Endothelial cell of umbilical vein (primary cell): ENCODE data around the gene PLB1. TPM values are rescaled to one million over a fixed set of nuclear protein-coding genes. Genes with fewer than 3 reads are reported as not detected.

Experiments
- BruUV-seq: library from RNA; stranded (reverse); fragments of 400-500 nt; replicated peaks from 2 replicates; lab custom pipeline; 2021; lab: Mats Ljungman, UMichigan
- CTCF ChIA-PET: fragments of 300-600, 350-600 bp; sonication (Branson Sonifier 250); formaldehyde crosslinking; loops from one replicate; lab custom pipeline; 2021; ENCODE audit warnings: antibody characterized with exemption, inconsistent platforms; lab: Charles Lee
- POLR2A ChIA-PET: fragments of 300-600, 350-600 bp; sonication (Branson Sonifier 250); formaldehyde crosslinking; loops from one replicate; lab custom pipeline; 2021; ENCODE audit warnings: antibody characterized with exemption, inconsistent platforms; lab: Charles Lee
- DNase-seq: peaks from one replicate; pipeline ENCODE4 v3.0.0-alpha.2; 2011; ENCODE audit warnings: low read depth, low spot score
- FAIRE-seq: peaks from 2 replicates; lab custom pipeline; 2011; peaks lifted over from hg19 to GRCh38; lab: Jason Lieb, UNC
- H2AFZ ChIP-seq: 2 replicates; pipeline ENCODE4 v1.6.0; 2012; ENCODE audit warnings: low read depth, low read length, control low read depth, inconsistent platforms
- H3K27ac ChIP-seq: 2 replicates; pipeline ENCODE4 v1.5.1; 2011; ENCODE audit warnings: low read depth, mild to moderate bottlenecking, control low read depth, low read length, moderate library complexity; ENCODE audit not compliant: insufficient read depth
- H3K27me3 ChIP-seq, 2 experiments: 2 replicates each; pipeline versions ENCODE4 v1.6.0 to v1.6.1; 2011; ENCODE audit warnings: low read length in 2 of 2, mixed read lengths in 1 of 2; ENCODE audit not compliant: control insufficient read depth in 2 of 2, insufficient read depth in 2 of 2
- H3K36me3 ChIP-seq, 2 experiments: 2 replicates in 1 of 2; 3 replicates in 1 of 2; pipeline ENCODE4 v1.5.1; 2011; ENCODE audit warnings: low read length in 2 of 2, mild to moderate bottlenecking in 1 of 2, moderate library complexity in 1 of 2; ENCODE audit not compliant: control insufficient read depth in 2 of 2, insufficient read depth in 2 of 2; ENCODE audit errors: extremely low read depth in 1 of 2
- H3K4me1 ChIP-seq: 3 replicates; pipeline ENCODE4 v1.5.1; 2011; ENCODE audit warnings: mild to moderate bottlenecking, low read length; ENCODE audit not compliant: control insufficient read depth, insufficient read depth; ENCODE audit errors: extremely low read depth
- H3K4me2 ChIP-seq: 2 replicates; pipeline ENCODE4 v1.6.1; 2011; ENCODE audit warnings: low read length, control low read depth, mixed read lengths; ENCODE audit not compliant: insufficient read depth
- H3K4me3 ChIP-seq, 3 experiments: fragments of 200-600 bp in 1 of 3; sonication (generic), shearing (Covaris generic) in 1 of 3; replicated peaks in 1 of 3; 2 replicates each; pipeline ENCODE4 v1.5.1; 2011 to 2016; ENCODE audit warnings: control low read depth in 3 of 3, low read length in 3 of 3, mild to moderate bottlenecking in 2 of 3, inconsistent platforms in 1 of 3, low read depth in 1 of 3, moderate library complexity in 1 of 3; ENCODE audit not compliant: insufficient read depth in 1 of 3
- H3K79me2 ChIP-seq: 2 replicates; pipeline ENCODE4 v1.6.0; 2012; ENCODE audit warnings: low read length, inconsistent platforms; ENCODE audit not compliant: control insufficient read depth, insufficient read depth
- H3K9ac ChIP-seq: replicated peaks from 2 replicates; pipeline ENCODE3; 2011; ENCODE audit warnings: low read length, control low read depth; ENCODE audit not compliant: insufficient read depth; ENCODE audit errors: extremely low read depth
- H3K9me1 ChIP-seq: replicated peaks from 3 replicates; pipeline ENCODE4 v1.6.0; 2011; ENCODE audit warnings: mild to moderate bottlenecking, low read length; ENCODE audit not compliant: control insufficient read depth, insufficient read depth; ENCODE audit errors: extremely low read depth
- H3K9me3 ChIP-seq: replicated peaks from 2 replicates; pipeline ENCODE4 v1.5.1; 2012; ENCODE audit warnings: low read length, inconsistent platforms; ENCODE audit not compliant: control insufficient read depth, insufficient read depth
- H4K20me1 ChIP-seq: replicated peaks from 2 replicates; pipeline ENCODE3; 2011; ENCODE audit warnings: mild to moderate bottlenecking, low read length; ENCODE audit not compliant: control insufficient read depth, insufficient read depth; ENCODE audit errors: extremely low read depth
- CTCF ChIP-seq, 2 donors: IDR thresholded peaks; 1 replicate in 1 of 2; 2 replicates in 1 of 2; pipeline ENCODE4 v1.5.1; 2011; ENCODE audit warnings: low read length in 2 of 2, mild to moderate bottlenecking in 2 of 2, moderate library complexity in 2 of 2, control low read depth in 1 of 2, inconsistent platforms in 1 of 2, low read depth in 1 of 2; ENCODE audit not compliant: insufficient read depth in 1 of 2; ENCODE audit errors: extremely low read depth in 1 of 2
- EZH2 ChIP-seq: IDR thresholded peaks from 2 replicates; pipeline ENCODE4 v1.6.1; 2012; ENCODE audit warnings: borderline replicate concordance, low read depth, mild to moderate bottlenecking, moderate library complexity, low read length, inconsistent platforms; ENCODE audit not compliant: severe bottlenecking
- FOS ChIP-seq: IDR thresholded peaks from 2 replicates; pipeline ENCODE4 v1.6.1; 2011; ENCODE audit warnings: mild to moderate bottlenecking, low read length, moderate library complexity, borderline replicate concordance; ENCODE audit not compliant: insufficient read depth
- GATA2 ChIP-seq: IDR thresholded peaks from 2 replicates; pipeline ENCODE4 v1.7.0; 2011; ENCODE audit warnings: low read depth, mild to moderate bottlenecking, moderate library complexity, mixed read lengths, low read length; ENCODE audit not compliant: insufficient read length, insufficient read depth
- JUN ChIP-seq: IDR thresholded peaks from 2 replicates; pipeline ENCODE4 v1.6.1; 2011; ENCODE audit warnings: borderline replicate concordance, low read depth; ENCODE audit not compliant: insufficient read length, insufficient read depth
- MAX ChIP-seq: IDR thresholded peaks from 2 replicates; pipeline ENCODE4 v1.6.1; 2011; ENCODE audit not compliant: insufficient read depth, insufficient read length
- MYC ChIP-seq: IDR thresholded peaks from one replicate; pipeline ENCODE4 v1.6.1; 2011; ENCODE audit warnings: mild to moderate bottlenecking, low read depth, low read length
- POLR2A ChIP-seq: IDR thresholded peaks from 2 replicates; pipeline ENCODE4 v1.6.1; 2012; ENCODE audit warnings: low read depth, mild to moderate bottlenecking, control low read depth, low read length
- POLR2AphosphoS5 ChIP-seq: IDR thresholded peaks from 2 replicates; pipeline ENCODE4 v1.6.1; 2012; ENCODE audit warnings: low read depth, mild to moderate bottlenecking, control low read depth, low read length, moderate library complexity; ENCODE audit not compliant: insufficient read depth
- dilution Hi-C: fragments of 300-500 bp; cut with MboI; formaldehyde crosslinking; loops from one replicate; pipeline ENCODE4 v1.15.0; 2019; ENCODE audit warnings: low sequenced_read_pairs; ENCODE audit not compliant: extremely low pct_ligation_motif_present
- intact Hi-C: fragments of 100-400 bp; cut with micrococcal nuclease; formaldehyde crosslinking; loops from one replicate; pipeline ENCODE4 v1.10.0; 2022
- polyA plus RNA-seq, 4 experiments: library from polyadenylated mRNA; depleted of rRNA in 3 of 4; stranded (reverse) in 3 of 4; unstranded in 1 of 4; fragments of >200 nt; gene quantifications; 2 replicates each; pipeline versions ENCODE4 v1.2.1 to v1.2.3, GENCODE V29; 2011 to 2012; ENCODE audit warnings: missing spikeins in 1 of 4
- total RNA-seq: library from RNA; stranded (reverse); gene quantifications from 2 replicates; pipeline ENCODE4 v1.2.3, GENCODE V29; 2021

Gene PLB1
- total and polyA plus RNA-seq, 2 donors (not counting 3 experiments of a cell fraction or from before 2014, with no cell fraction given), result 0.75 to 0.80 TPM

- H3K9me3 ChIP-seq, result no peaks in the 10 kb centered on the region
- H3K36me3 ChIP-seq, result no peaks in the 10 kb centered on the region
- intact Hi-C loops, result loop anchor here (10.0 kb wide), 1 partner anchor 302 kb away; no protein-coding TSS in a partner anchor
- TF ChIP-seq EZH2, result no peak
- TF ChIP-seq FOS, result no peak
- TF ChIP-seq MAX, result no peak
- TF ChIP-seq GATA2, result no peak
- TF ChIP-seq POLR2A, result no peak
- no peak for TF ChIP-seq MYC
- no peak for TF ChIP-seq POLR2AphosphoS5
- ChIA-PET POLR2A (no interaction called here), CTCF (no interaction called here)
- no peak overlapping the region for H2AFZ ChIP-seq
- no peak overlapping the region for H3K9ac ChIP-seq
- peaks cover 1 to 2% of the 10 kb centered on the region in 2 experiments for H3K27me3 ChIP-seq
- no peaks in the 10 kb centered on the region for H4K20me1 ChIP-seq
- DNase-seq (no peak), FAIRE-seq (no peak)
- BruUV-seq, result no TSS peak
- dilution Hi-C loops, result no loop called here
- H3K79me2 ChIP-seq, result no peaks in the 10 kb centered on the region
- no peak overlapping the region for H3K27ac ChIP-seq
- H3K4me3 ChIP-seq, result no peak overlapping the region
- H3K4me2 ChIP-seq, result no peak overlapping the region
- no peaks in the 10 kb centered on the region for H3K9me1 ChIP-seq
- no peaks in the 10 kb centered on the region for H3K4me1 ChIP-seq
These were observed 38.6 kb upstream of the PLB1 start for GRCh38 chr2:28457237-28457636.

GRCh38 chr2:28461056-28461455, 34.8 kb upstream of the PLB1 start:
- no peak for FAIRE-seq
- Histone ChIP-seq H2AFZ (no peak overlapping the region), H3K4me3 (no peak overlapping the region), H4K20me1 (no peaks in the 10 kb centered on the region), H3K79me2 (no peaks in the 10 kb centered on the region), H3K4me2 (no peak overlapping the region), H3K27ac (no peak overlapping the region), H3K4me1 (no peaks in the 10 kb centered on the region), H3K9me3 (no peaks in the 10 kb centered on the region), H3K36me3 (no peaks in the 10 kb centered on the region), H3K9ac (no peak overlapping the region), H3K27me3 (peaks cover 7 to 11% of the 10 kb centered on the region in 2 experiments), H3K9me1 (no peaks in the 10 kb centered on the region)
- no peak for TF ChIP-seq GATA2
- no peak for TF ChIP-seq CTCF (IDR thresholded peaks at IDR 0.05; ENCODE audit: extremely low read depth in 1 of 2, insufficient read depth in 1 of 2, low read depth in 1 of 2, low read length in 2 of 2)
- no peak for TF ChIP-seq POLR2AphosphoS5
- TF ChIP-seq MYC, result no peak
- no peak for TF ChIP-seq JUN
- no TSS peak for BruUV-seq
- CTCF ChIA-PET, result no interaction called here
- no peak for DNase-seq
- POLR2A ChIA-PET, result no interaction called here
- dilution Hi-C loops, result no loop called here
- intact Hi-C loops, result no loop called here
